Stimulated activated CD8-positive, alpha-beta memory T cell treated with anti-CD3 and anti-CD28 coated beads, Interleukin-12 subunit alpha, Interleukin-12 subunit beta, amount 100 ng/mL, for 24 hours (primary cell): ENCODE data around the gene PRAMEF25.
"Not testable (repeated sequence)": the region's sequence is repeated elsewhere in the genome, so short reads cannot be mapped to it uniquely, and the experiment has no call there.

Source experiments
- DNase-seq: peaks from one replicate; pipeline ENCODE4 v3.0.0-alpha.2; 2020; ENCODE audit errors: extremely low read depth

The PRAMEF25 gene

GRCh38 chr1:13070474-13070873, at the start of gene PRAMEF25:
PRAMEF25 (plus strand) TSS chr1:13070774; CDS start chr1:13073694, 2,920 bp downstream.
- DNase-seq, result not testable (repeated sequence)

GRCh38 chr1:13056475-13056874, 14.1 kb upstream of the PRAMEF25 start, which contains the start of gene PRAMEF27:
PRAMEF27 (minus strand) TSS chr1:13056575; CDS start chr1:13053659, 2,916 bp downstream.
- DNase-seq, result not testable (repeated sequence)

GRCh38 chr1:13116754-13117153, 46.2 kb downstream of the PRAMEF25 start, which contains the start of gene HNRNPCL2:
HNRNPCL2 (minus strand) TSS chr1:13116854; CDS start chr1:13116400, 454 bp downstream.
- not testable (repeated sequence) for DNase-seq
